Activated CD4-positive, alpha-beta T cell treated with anti-CD3 and anti-CD28 coated beads, Interleukin-2, amount 50 U/mL, for 4 hours (primary cell): ENCODE data around the gene SNX4.

Experiments used
- DNase-seq, 2 experiments: peaks; one replicate each; pipeline ENCODE4 v3.0.0-alpha.2; 2020

The SNX4 gene

GRCh38 chr3:125398952-125399351, 121.0 kb downstream of the SNX4 start:
- no peak for DNase-seq
